K562 (cell line): ENCODE results near the gene TIMM23. TPM values are rescaled to one million over a fixed set of nuclear protein-coding genes. Genes with fewer than 3 reads are reported as not detected.

Experiments used
- ARID2 ChIP-seq: fragments of 450-650 bp; IDR thresholded peaks from 2 replicates; pipeline ENCODE4 v1.6.1; 2017; ENCODE audit warnings: antibody characterized with exemption, mild to moderate bottlenecking
- ATF4 ChIP-seq: fragments of 450-650 bp; formaldehyde crosslinking; IDR thresholded peaks from 2 replicates; pipeline ENCODE4 v1.4.0; 2022; ENCODE audit warnings: mild to moderate bottlenecking, moderate library complexity
- CAMTA2 ChIP-seq: fragments of 250-450 bp; sonication (Bioruptor Pico); conservative IDR thresholded peaks from 2 replicates; pipeline ENCODE4 v1.5.1; 2022
- CC2D1A ChIP-seq: fragments of 450-650 bp; IDR thresholded peaks from 2 replicates; pipeline ENCODE4 v1.6.1; 2017; ENCODE audit warnings: mild to moderate bottlenecking
- CREB3L1 ChIP-seq: fragments of 450-650 bp; IDR thresholded peaks from 2 replicates; pipeline ENCODE4 v1.6.1; 2014; ENCODE audit warnings: low read depth, mild to moderate bottlenecking, moderate library complexity, borderline replicate concordance
- ETS2 ChIP-seq: IDR thresholded peaks from 2 replicates; pipeline ENCODE4 v1.6.1; 2016; ENCODE audit warnings: borderline replicate concordance, missing genetic modification characterization, mild to moderate bottlenecking, moderate library complexity, missing compliant biosample characterization; ENCODE audit not compliant: poor library complexity, severe bottlenecking
- ETV5 ChIP-seq: sonication (generic); formaldehyde crosslinking; IDR thresholded peaks from 2 replicates; pipeline ENCODE4 v1.4.0; 2020; ENCODE audit warnings: low read depth, mild to moderate bottlenecking, missing genetic modification reagents
- KDM5B ChIP-seq: fragments of 200-600 bp; sonication (generic); IDR thresholded peaks from 2 replicates; pipeline ENCODE4 v1.6.1; 2012; ENCODE audit warnings: low read depth, mild to moderate bottlenecking, moderate library complexity, low read length, control low read depth, inconsistent platforms; ENCODE audit not compliant: insufficient replicate concordance
- MAFG ChIP-seq: fragments of 450-650 bp; conservative IDR thresholded peaks from 2 replicates; pipeline ENCODE4 v1.6.1; 2016; ENCODE audit warnings: missing genetic modification characterization, missing compliant biosample characterization
- MTA1 ChIP-seq: fragments of 450-650 bp; IDR thresholded peaks from 2 replicates; pipeline ENCODE4 v1.6.1; 2017; ENCODE audit warnings: borderline replicate concordance
- NFYB ChIP-seq: IDR thresholded peaks from 2 replicates; pipeline ENCODE4 v1.6.1; 2011; ENCODE audit warnings: mild to moderate bottlenecking, moderate library complexity; ENCODE audit not compliant: insufficient read length; ENCODE audit errors: extremely low read depth
- NR1H2 ChIP-seq: sonication (generic); formaldehyde crosslinking; IDR thresholded peaks from 2 replicates; pipeline ENCODE4 v1.4.0; 2020; ENCODE audit warnings: mild to moderate bottlenecking, missing genetic modification reagents
- PHB ChIP-seq: fragments of 250-450 bp; sonication (Bioruptor Pico); IDR thresholded peaks from 2 replicates; pipeline ENCODE4 v1.5.0; 2021
- PKNOX1 ChIP-seq: fragments of 450-650 bp; IDR thresholded peaks from 2 replicates; pipeline ENCODE4 v1.6.1; 2016
- RFX7 ChIP-seq: fragments of 250-450 bp; sonication (Bioruptor Pico); IDR thresholded peaks from 2 replicates; pipeline ENCODE4 v1.5.1; 2021; ENCODE audit warnings: mild to moderate bottlenecking
- SRSF7 ChIP-seq: fragments of 200-400 bp; formaldehyde crosslinking; optimal IDR thresholded peaks from 2 replicates; pipeline ENCODE3; 2017; ENCODE audit warnings: mild to moderate bottlenecking, low read depth, low read length
- STAT5A ChIP-seq: IDR thresholded peaks from 2 replicates; pipeline ENCODE4 v1.6.1; 2012; ENCODE audit warnings: low read length, inconsistent platforms, borderline replicate concordance
- ZC3H11A ChIP-seq: IDR thresholded peaks from 2 replicates; pipeline ENCODE4 v1.6.1; 2012; ENCODE audit warnings: low read depth, low read length, improper control_type of control experiment
- ZNF239 ChIP-seq: fragments of 250-450 bp; sonication (Bioruptor Pico); IDR thresholded peaks from 2 replicates; pipeline ENCODE4 v1.4.0; 2020; ENCODE audit warnings: mild to moderate bottlenecking
- ZNF395 ChIP-seq: fragments of 200-800 bp; sonication (Bioruptor generic); IDR thresholded peaks from 2 replicates; pipeline ENCODE4 v1.6.1; 2017; ENCODE audit warnings: missing genetic modification characterization, missing compliant biosample characterization
- ZNF507 ChIP-seq: conservative IDR thresholded peaks from 2 replicates; pipeline ENCODE4 v1.6.1; 2017; ENCODE audit warnings: missing genetic modification characterization, missing compliant biosample characterization
- ZNF639 ChIP-seq, 2 experiments: fragments of 200-800 bp in 1 of 2; sonication (Bioruptor generic) in 1 of 2; sonication (generic) in 1 of 2; formaldehyde crosslinking in 1 of 2; IDR thresholded peaks in 1 of 2; conservative IDR thresholded peaks in 1 of 2; 2 replicates each; pipeline versions ENCODE4 v1.5.0 to v1.6.1; 2016 to 2020; ENCODE audit warnings: missing compliant biosample characterization in 1 of 2, missing genetic modification characterization in 1 of 2, missing genetic modification reagents in 1 of 2
- ZNF77 ChIP-seq: fragments of 250-450 bp; sonication (Bioruptor Pico); IDR thresholded peaks from 2 replicates; pipeline ENCODE4 v1.5.0; 2020
- polyA plus RNA-seq, 8 experiments: library from polyadenylated mRNA; depleted of rRNA in 4 of 8; stranded (reverse) in 5 of 8; unstranded in 3 of 8; fragments of >200 nt; fragmentation: Nextera tagmentation in 2 of 8; fragmentation: Illumina TruSeq in 1 of 8; extraction: Ambion mirVana in 2 of 8; extraction: Trizol in 1 of 8; gene quantifications; 2 replicates each; pipeline versions ENCODE4 v1.2.1 to v1.2.3, GENCODE V29; 2011 to 2014; ENCODE audit warnings: inconsistent platforms in 1 of 8, missing spikeins in 1 of 8
- total RNA-seq, 7 experiments: library from RNA; depleted of rRNA in 6 of 7; stranded (reverse); fragments of >200 nt in 6 of 7; fragmentation: Illumina TruSeq in 2 of 7; extraction: Trizol in 2 of 7; gene quantifications; 2 replicates each; pipeline versions ENCODE4 v1.2.1 to v1.2.3, GENCODE V29; 2011 to 2021; ENCODE audit warnings: low replicate concordance in 1 of 7

The TIMM23 gene
- total and polyA plus RNA-seq, 9 of the 15 experiments (the other 6 are each of a cell fraction or from before 2014, with no cell fraction given), result 148 to 280 (median 183) TPM

- TF ChIP-seq SRSF7 (no peak), KDM5B (peak; percentile 70), CC2D1A (0 out of 2 replicates have a peak, but pooled peaks have one; percentile 13), RFX7 (no peak), ARID2 (no peak), ETS2 (no peak), STAT5A (peak; percentile 12; the same call in 1 of the 2 replicates), MAFG (tag) (no peak; the same call in 1 of the 2 replicates), ZNF395 (CRISPR knock-in tag) (no peak), PHB (CRISPR knock-in tag) (peak; percentile 77; the same call in 1 of the 2 replicates), MTA1 (peak; percentile 80), ZNF77 (no peak), NR1H2 (no peak), ZC3H11A (no peak), NFYB (no peak), ZNF239 (no peak), PKNOX1 (peak; percentile 55; the same call in 1 of the 2 replicates), ATF4 (CRISPR knock-in tag) (no peak), ETV5 (CRISPR knock-in tag) (no peak), CREB3L1 (peak; percentile 37; the same call in 1 of the 2 replicates), ZNF639 (CRISPR knock-in tag; conservative IDR thresholded peaks at IDR 0.05 in 1 of 2, IDR thresholded peaks at IDR 0.05 in 1 of 2) (no peak), CAMTA2 (CRISPR knock-in tag) (no peak), ZNF507 (tag) (no peak)
Observed at GRCh38 chr10:46022978-46023702, 50.9 kb downstream of the TIMM23 start (continued).
